Loucy (cell line): Measurements from ENCODE around the gene SPTSSA.
"Not testable (repeated sequence)": the region's sequence is repeated elsewhere in the genome, so short reads cannot be mapped to it uniquely, and the experiment has no call there.

Experiments used
- CTCF ChIP-seq: fragments of 200-600 bp; sonication (generic); conservative IDR thresholded peaks from 2 replicates; pipeline ENCODE4 v1.5.1; 2014; ENCODE audit warnings: mild to moderate bottlenecking, antibody characterized with exemption, low read length
- EZH2phosphoT487 ChIP-seq: fragments of 200-600 bp; IDR thresholded peaks from 2 replicates; pipeline ENCODE4 v1.6.1; 2018; ENCODE audit warnings: antibody characterized with exemption, mild to moderate bottlenecking, moderate library complexity, borderline replicate concordance

- not testable (repeated sequence) for TF ChIP-seq CTCF, EZH2phosphoT487
These were observed 42.0 kb upstream of the SPTSSA start for GRCh38 chr14:34504027-34504426.
